CD14-positive monocyte (primary cell): ENCODE results near the gene NBPF3. TPM values are rescaled to one million over a fixed set of nuclear protein-coding genes. Genes with fewer than 3 reads are reported as not detected.

ENCODE experiments used
- DNase-seq, 3 donors: peaks; one replicate each; pipeline ENCODE4 v3.0.0-alpha.2; 2011 to 2022
- H2AFZ ChIP-seq: 2 replicates; pipeline ENCODE4 v1.6.0; 2012; ENCODE audit warnings: mild to moderate bottlenecking, low read depth, low read length, inconsistent platforms; ENCODE audit not compliant: insufficient read depth, poor library complexity, severe bottlenecking
- H3K27ac ChIP-seq, 2 donors: 1 replicate in 1 of 2; 2 replicates in 1 of 2; pipeline ENCODE4 v1.5.1; 2012 to 2013; ENCODE audit warnings: low read length in 2 of 2, control low read depth in 1 of 2, inconsistent platforms in 1 of 2, low read depth in 1 of 2, mild to moderate bottlenecking in 1 of 2
- H3K27me3 ChIP-seq, 2 donors: one replicate each; pipeline versions ENCODE4 v1.6.0 to v1.6.1; 2011 to 2013; ENCODE audit warnings: low read length in 2 of 2; ENCODE audit not compliant: control insufficient read depth in 2 of 2, insufficient read depth in 2 of 2
- H3K36me3 ChIP-seq, 2 donors: replicated peaks in 1 of 2; 1 replicate in 1 of 2; 2 replicates in 1 of 2; pipeline versions ENCODE4 v1.5.1 to v1.6.1; 2012 to 2013; ENCODE audit warnings: low read length in 2 of 2, control low read depth in 1 of 2, inconsistent platforms in 1 of 2, mild to moderate bottlenecking in 1 of 2; ENCODE audit not compliant: insufficient read depth in 2 of 2, control insufficient read depth in 1 of 2
- H3K4me1 ChIP-seq, 2 donors: 1 replicate in 1 of 2; 2 replicates in 1 of 2; pipeline versions ENCODE4 v1.5.1 to v1.6.1; 2012 to 2013; ENCODE audit warnings: low read length in 2 of 2, control low read depth in 1 of 2, inconsistent platforms in 1 of 2, mild to moderate bottlenecking in 1 of 2, moderate library complexity in 1 of 2; ENCODE audit not compliant: insufficient read depth in 2 of 2, control insufficient read depth in 1 of 2
- H3K4me2 ChIP-seq: replicated peaks from 2 replicates; pipeline ENCODE3; 2012; ENCODE audit warnings: low read length, moderate library complexity, mild to moderate bottlenecking; ENCODE audit not compliant: poor library complexity, severe bottlenecking; ENCODE audit errors: extremely low read depth
- H3K4me3 ChIP-seq, 3 experiments: fragments of 200-600 bp in 1 of 3; sonication (generic) in 1 of 3; replicated peaks in 1 of 3; 1 replicate in 2 of 3; 2 replicates in 1 of 3; pipeline ENCODE4 v1.5.1; 2011 to 2013; ENCODE audit warnings: low read length in 3 of 3, mild to moderate bottlenecking in 3 of 3, control low read depth in 2 of 3, low read depth in 2 of 3, inconsistent platforms in 1 of 3, moderate library complexity in 1 of 3
- H3K79me2 ChIP-seq: 2 replicates; pipeline ENCODE4 v1.6.0; 2012; ENCODE audit warnings: mild to moderate bottlenecking, control low read depth, inconsistent platforms, low read length, moderate library complexity; ENCODE audit not compliant: insufficient read depth
- H3K9ac ChIP-seq: 2 replicates; pipeline ENCODE4 v1.6.0; 2017; ENCODE audit warnings: low read length, mild to moderate bottlenecking; ENCODE audit not compliant: insufficient read depth, poor library complexity, severe bottlenecking
- H3K9me3 ChIP-seq, 2 donors: replicated peaks in 1 of 2; 1 replicate in 1 of 2; 2 replicates in 1 of 2; pipeline versions ENCODE4 v1.5.1 to v1.6.1; 2012 to 2013; ENCODE audit warnings: low read length in 2 of 2, control low read depth in 1 of 2; ENCODE audit not compliant: control insufficient read depth in 1 of 2, insufficient read depth in 1 of 2
- H4K20me1 ChIP-seq: 2 replicates; pipeline ENCODE4 v1.6.0; 2012; ENCODE audit warnings: mild to moderate bottlenecking, low read length, control low read depth, moderate library complexity; ENCODE audit not compliant: insufficient read depth
- H3K27ac Mint-ChIP-seq, 7 donors: one replicate each; pipeline ENCODE4 v1.8.0; 2020; ENCODE audit warnings: mild to moderate bottlenecking in 7 of 7, mixed read lengths in 7 of 7, moderate library complexity in 6 of 7, inconsistent platforms in 2 of 7
- H3K27me3 Mint-ChIP-seq, 3 donors: one replicate each; pipeline ENCODE4 v1.8.0; 2021 to 2022; ENCODE audit warnings: low read depth in 3 of 3, mild to moderate bottlenecking in 3 of 3, mixed read lengths in 3 of 3, moderate library complexity in 3 of 3, inconsistent platforms in 1 of 3
- H3K36me3 Mint-ChIP-seq, 2 donors: one replicate each; pipeline ENCODE4 v1.8.0; 2020; ENCODE audit warnings: mixed read lengths in 2 of 2, inconsistent platforms in 1 of 2, mild to moderate bottlenecking in 1 of 2
- H3K4me1 Mint-ChIP-seq: one replicate; pipeline ENCODE4 v1.8.0; 2020; ENCODE audit warnings: mild to moderate bottlenecking, mixed read lengths
- H3K4me3 Mint-ChIP-seq, 2 donors: one replicate each; pipeline ENCODE4 v1.8.0; 2020; ENCODE audit warnings: mild to moderate bottlenecking in 2 of 2, mixed read lengths in 2 of 2, moderate library complexity in 1 of 2
- H3K9me3 Mint-ChIP-seq, 7 donors: one replicate each; pipeline ENCODE4 v1.8.0; 2020 to 2022; ENCODE audit warnings: mixed read lengths in 7 of 7, mild to moderate bottlenecking in 6 of 7, moderate library complexity in 6 of 7, inconsistent platforms in 2 of 7
- WGBS: methylation state at CpG from one replicate; pipeline ENCODE4 v1.1.5; 2013; ENCODE audit warnings: missing lambda C conversion rate; ENCODE audit not compliant: insufficient coverage; 5-methylcytosine and 5-hydroxymethylcytosine counted together
- intact Hi-C, 2 donors: fragments of 100-400 bp; cut with micrococcal nuclease; formaldehyde crosslinking; loops; one replicate each; pipeline versions ENCODE4 v1.15.0 to v1.15.1; 2023
- polyA plus RNA-seq, 3 donors: library from polyadenylated mRNA; depleted of rRNA in 1 of 3; unstranded in 2 of 3; stranded (reverse) in 1 of 3; fragments of 300-500 nt in 2 of 3; fragments of >200 nt in 1 of 3; fragmentation: Illumina TruSeq in 2 of 3; gene quantifications; 1 replicate in 2 of 3; 2 replicates in 1 of 3; pipeline ENCODE4 v1.2.3, GENCODE V29; 2012 to 2021
- TF ChIP-seq, protein P1 (sequence below): fragments of 200-600 bp; IDR thresholded peaks from one replicate; pipeline ENCODE4 v1.8.0; 2022; ENCODE audit warnings: antibody characterized with exemption, mild to moderate bottlenecking

NBPF3 gene
- polyA plus RNA-seq, 3 donors = 1.2 to 1.5 TPM; not detected in 1

DNA sequence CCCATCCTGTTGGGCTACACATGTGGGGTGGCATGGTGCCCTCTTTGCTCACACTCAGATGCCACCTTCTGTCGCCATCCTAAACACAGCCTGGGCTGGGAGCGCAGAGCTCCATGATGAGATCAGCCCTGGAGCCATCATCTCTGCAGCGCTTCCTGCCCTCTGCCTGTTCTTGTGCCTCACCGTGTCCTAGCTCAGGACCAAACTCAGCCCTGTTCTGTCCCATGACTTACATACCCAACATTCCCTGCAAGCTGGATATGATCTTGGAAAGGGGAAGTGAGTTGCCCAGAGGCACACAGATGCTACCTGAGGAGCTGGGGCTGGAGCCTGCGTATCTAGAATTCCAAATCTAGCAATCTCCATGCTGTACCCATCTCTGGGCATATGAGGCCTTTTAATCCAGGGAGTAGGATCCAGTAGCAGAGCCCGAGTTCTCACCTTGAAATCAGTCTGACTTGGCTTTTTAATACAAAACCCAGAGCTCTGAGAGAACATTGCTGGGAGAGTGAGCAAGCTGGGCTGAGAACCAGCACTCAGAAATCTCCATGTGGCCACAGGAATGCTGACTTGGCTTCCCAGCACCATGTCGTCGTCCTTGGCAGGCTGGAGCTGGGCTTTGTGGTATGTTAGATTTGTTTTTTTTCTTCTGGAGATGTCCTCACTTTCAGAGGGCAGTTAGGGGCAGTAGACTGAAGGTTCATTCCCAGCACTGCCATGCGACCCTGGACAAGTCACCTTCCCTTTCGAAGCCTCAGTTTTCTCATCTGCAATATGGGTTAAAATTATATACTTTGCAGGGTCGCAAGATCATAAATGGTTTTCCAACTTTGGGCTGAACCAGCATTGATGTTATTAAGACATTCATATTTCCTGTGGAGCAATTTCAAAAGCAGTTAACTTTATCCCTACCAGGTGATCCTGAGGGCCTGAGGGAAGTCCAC lies 71.9 kb downstream of the NBPF3 start:
- Histone ChIP-seq H3K4me2 (no peak overlapping the region), H2AFZ (no peak overlapping the region), H3K9me3 (peaks cover 0 to 3% of the 10 kb centered on the region in 2 donors), H3K27me3 (peaks cover 38 to 49% of the 10 kb centered on the region in 2 donors), H3K9ac (no peak overlapping the region), H4K20me1 (no peaks in the 10 kb centered on the region), H3K4me3 (no peak overlapping the region), H3K4me1 (peaks cover 0 to 6% of the 10 kb centered on the region in 2 donors), H3K36me3 (no peaks in the 10 kb centered on the region), H3K79me2 (no peaks in the 10 kb centered on the region), H3K27ac (no peak overlapping the region)
- H3K36me3 Mint-ChIP-seq = peaks cover 0 to 3% of the 10 kb centered on the region in 2 donors
- TF ChIP-seq, protein P1, sequence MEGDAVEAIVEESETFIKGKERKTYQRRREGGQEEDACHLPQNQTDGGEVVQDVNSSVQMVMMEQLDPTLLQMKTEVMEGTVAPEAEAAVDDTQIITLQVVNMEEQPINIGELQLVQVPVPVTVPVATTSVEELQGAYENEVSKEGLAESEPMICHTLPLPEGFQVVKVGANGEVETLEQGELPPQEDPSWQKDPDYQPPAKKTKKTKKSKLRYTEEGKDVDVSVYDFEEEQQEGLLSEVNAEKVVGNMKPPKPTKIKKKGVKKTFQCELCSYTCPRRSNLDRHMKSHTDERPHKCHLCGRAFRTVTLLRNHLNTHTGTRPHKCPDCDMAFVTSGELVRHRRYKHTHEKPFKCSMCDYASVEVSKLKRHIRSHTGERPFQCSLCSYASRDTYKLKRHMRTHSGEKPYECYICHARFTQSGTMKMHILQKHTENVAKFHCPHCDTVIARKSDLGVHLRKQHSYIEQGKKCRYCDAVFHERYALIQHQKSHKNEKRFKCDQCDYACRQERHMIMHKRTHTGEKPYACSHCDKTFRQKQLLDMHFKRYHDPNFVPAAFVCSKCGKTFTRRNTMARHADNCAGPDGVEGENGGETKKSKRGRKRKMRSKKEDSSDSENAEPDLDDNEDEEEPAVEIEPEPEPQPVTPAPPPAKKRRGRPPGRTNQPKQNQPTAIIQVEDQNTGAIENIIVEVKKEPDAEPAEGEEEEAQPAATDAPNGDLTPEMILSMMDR = no peak
- peaks cover 4% of the 10 kb centered on the region for H3K4me1 Mint-ChIP-seq
- H3K4me3 Mint-ChIP-seq = peak overlapping the region in 1 of 2 donors; percentile 75
- no peak for DNase-seq
- intact Hi-C loops = no loop called here
- peaks cover 0 to 7% (median 2%) of the 10 kb centered on the region in 7 donors for H3K9me3 Mint-ChIP-seq
- H3K27me3 Mint-ChIP-seq = peaks cover 50 to 70% (median 65%) of the 10 kb centered on the region in 3 donors
- 79% methylated on average over 5 of the region's 11 CpGs for WGBS
- peak overlapping the region in 1 of 7 donors; percentile 72 for H3K27ac Mint-ChIP-seq

GRCh38 chr1:21514245-21514644 lies 74.3 kb downstream of the NBPF3 start:
- WGBS = 87% methylated on average over 3 of the region's 5 CpGs
- no peak overlapping the region for H3K4me3 ChIP-seq
- no peak for DNase-seq
- H3K27me3 ChIP-seq = peaks cover 27 to 31% of the 10 kb centered on the region in 2 donors
- no peaks in the 10 kb centered on the region for H3K79me2 ChIP-seq
- no peaks in the 10 kb centered on the region for H3K36me3 ChIP-seq
- Mint-ChIP-seq H3K27me3 (peaks cover 41 to 49% (median 48%) of the 10 kb centered on the region in 3 donors), H3K9me3 (peaks cover 0 to 2% (median 0%) of the 10 kb centered on the region in 7 donors), H3K4me1 (no peaks in the 10 kb centered on the region), H3K36me3 (no peaks in the 10 kb centered on the region), H3K27ac (no peak overlapping the region), H3K4me3 (no peak overlapping the region)
- intact Hi-C loops = no loop called here
- no peak overlapping the region for H3K27ac ChIP-seq
- no peak overlapping the region for H3K9ac ChIP-seq
- H3K4me2 ChIP-seq = no peak overlapping the region
- no peaks in the 10 kb centered on the region for H3K4me1 ChIP-seq
- TF ChIP-seq, protein P1 = no peak
- H4K20me1 ChIP-seq = no peaks in the 10 kb centered on the region
- no peak overlapping the region for H2AFZ ChIP-seq
- no peaks in the 10 kb centered on the region for H3K9me3 ChIP-seq
